ENCODE measurements around the gene USH2A.

- no peak for TF ChIP-seq CTCF (conservative IDR thresholded peaks at IDR 0.05; ENCODE audit: low read length)
- no peak for TF ChIP-seq EZH2phosphoT487 (IDR thresholded peaks at IDR 0.05; ENCODE audit: borderline replicate concordance)
Observed at GRCh38 chr1:216046336-216046735, 376.9 kb downstream of the USH2A start.
